Activated CD8-positive, alpha-beta memory T cell treated with anti-CD3 and anti-CD28 coated beads, Interleukin-2, amount 10 ng/mL, durations not matched to agents 7 days and 5 days (primary cell): ENCODE results near the gene KLRG1. TPM values are rescaled to one million over a fixed set of nuclear protein-coding genes. Genes with fewer than 3 reads are reported as not detected.

ENCODE experiments used
- ATAC-seq: fragments of 150-1000 bp; cut with Tn5 transposase; one replicate; pipeline ENCODE4 v1.10.0; 2021; ENCODE audit warnings: moderate library complexity
- CTCF ChIA-PET: fragments of 350-600 bp; sonication (Branson Sonifier 250); formaldehyde crosslinking; loops from one replicate; lab custom pipeline; 2021; ENCODE audit warnings: antibody characterized with exemption; lab: Charles Lee
- DNase-seq: peaks from one replicate; pipeline ENCODE4 v3.0.0-alpha.2; 2020
- H3K27ac Mint-ChIP-seq: one replicate; pipeline ENCODE4 v1.8.0; 2021; ENCODE audit warnings: mild to moderate bottlenecking, mixed read lengths
- H3K27me3 Mint-ChIP-seq: one replicate; pipeline ENCODE4 v1.8.0; 2021; ENCODE audit warnings: mixed read lengths
- H3K36me3 Mint-ChIP-seq: one replicate; pipeline ENCODE4 v1.8.0; 2021; ENCODE audit warnings: mild to moderate bottlenecking, mixed read lengths
- H3K4me1 Mint-ChIP-seq: one replicate; pipeline ENCODE4 v1.8.0; 2021; ENCODE audit warnings: mixed read lengths
- H3K4me3 Mint-ChIP-seq: one replicate; pipeline ENCODE4 v1.8.0; 2021; ENCODE audit warnings: mild to moderate bottlenecking, moderate library complexity, mixed read lengths
- H3K9me3 Mint-ChIP-seq: one replicate; pipeline ENCODE4 v1.8.0; 2022; ENCODE audit warnings: low read depth, mixed read lengths
- total RNA-seq, 2 experiments: library from RNA; stranded (reverse); gene quantifications; one replicate each; pipeline ENCODE4 v1.2.3, GENCODE V29; 2021

KLRG1 gene
- total RNA-seq, 2 experiments from 2014 or later: 4.3 to 5.6 TPM

DNA sequence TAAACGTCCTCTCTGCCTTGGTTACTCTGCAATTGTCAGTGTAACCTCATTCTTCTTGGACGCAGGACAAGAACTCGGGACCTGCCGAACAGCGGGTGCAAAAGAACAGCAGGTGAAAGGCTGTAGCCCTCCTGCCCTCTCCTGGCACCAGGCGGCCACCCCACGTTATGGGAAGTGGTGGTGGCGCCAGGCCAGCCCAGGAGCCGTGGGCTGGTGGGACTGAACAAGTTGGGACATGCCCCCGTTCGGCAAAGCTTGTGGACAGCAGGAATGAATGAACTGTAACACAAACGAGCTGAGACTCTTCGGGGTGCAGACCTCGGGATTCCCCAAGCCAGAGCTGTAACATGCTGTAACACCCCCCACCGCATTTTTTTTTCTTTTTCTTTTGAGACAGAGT lies 33.3 kb upstream of the KLRG1 start:
- CTCF ChIA-PET: no interaction called here
- no peak for ATAC-seq
- DNase-seq: no peak
- Mint-ChIP-seq H3K4me3 (no peak overlapping the region), H3K4me1 (peaks cover 30% of the 10 kb centered on the region), H3K9me3 (peaks cover 14% of the 10 kb centered on the region), H3K27ac (no peak overlapping the region), H3K27me3 (no peaks in the 10 kb centered on the region), H3K36me3 (peaks cover 31% of the 10 kb centered on the region)

DNA sequence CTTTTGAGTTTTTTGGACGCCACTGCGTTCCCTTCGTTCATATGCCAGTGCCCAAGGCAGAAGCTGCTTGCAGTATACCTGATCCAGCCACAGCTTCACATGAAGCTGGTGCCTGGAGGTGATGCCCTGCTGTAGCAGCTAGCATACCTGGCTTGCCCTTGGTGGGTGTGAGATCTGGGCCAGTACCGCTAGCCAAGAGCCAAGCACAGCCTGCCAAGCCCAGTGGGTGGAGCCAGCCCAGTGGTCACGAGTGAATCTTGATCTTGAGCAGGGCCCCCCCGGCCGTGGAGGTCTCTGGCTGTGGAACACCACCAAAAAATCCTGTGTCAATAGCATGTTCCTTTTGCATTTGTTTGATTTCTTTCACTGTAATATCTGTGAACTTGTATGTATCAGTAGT lies 32.6 kb upstream of the KLRG1 start:
- no peak for ATAC-seq
- Mint-ChIP-seq H3K4me3 (no peak overlapping the region), H3K36me3 (peaks cover 33% of the 10 kb centered on the region), H3K9me3 (peaks cover 14% of the 10 kb centered on the region), H3K27ac (no peak overlapping the region), H3K4me1 (peaks cover 25% of the 10 kb centered on the region), H3K27me3 (no peaks in the 10 kb centered on the region)
- no peak for DNase-seq
- CTCF ChIA-PET: no interaction called here

- Mint-ChIP-seq H3K27ac (no peak overlapping the region), H3K9me3 (peaks cover 15% of the 10 kb centered on the region), H3K36me3 (peaks cover 35% of the 10 kb centered on the region), H3K4me1 (peaks cover 19% of the 10 kb centered on the region), H3K27me3 (no peaks in the 10 kb centered on the region), H3K4me3 (no peak overlapping the region)
- no peak for ATAC-seq
- no peak for DNase-seq
- CTCF ChIA-PET: no interaction called here
Observed at GRCh38 chr12:8957561-8957960, 31.8 kb upstream of the KLRG1 start.

DNA sequence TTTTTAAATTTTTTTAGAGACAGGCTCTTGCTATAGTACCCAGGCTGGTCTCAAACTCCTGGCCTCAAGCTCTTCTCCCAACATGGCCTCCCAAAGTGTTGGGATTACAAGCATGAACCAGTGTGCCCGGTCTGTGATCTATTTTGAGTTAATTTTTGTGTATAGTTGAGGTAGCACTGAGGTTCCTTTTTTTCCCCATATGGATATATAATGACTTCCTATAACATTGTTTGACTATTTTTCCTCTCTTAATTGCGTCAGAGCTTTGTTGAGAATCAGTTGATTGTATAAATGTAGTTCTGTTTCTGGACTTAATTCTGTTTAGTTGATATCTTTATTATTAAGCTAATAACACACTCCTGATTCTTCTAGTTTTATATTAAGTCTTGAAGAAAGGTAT lies 31.3 kb upstream of the KLRG1 start:
- CTCF ChIA-PET: no interaction called here
- H3K4me1 Mint-ChIP-seq: peaks cover 14% of the 10 kb centered on the region
- no peak for ATAC-seq
- H3K27ac Mint-ChIP-seq: no peak overlapping the region
- H3K4me3 Mint-ChIP-seq: no peak overlapping the region
- H3K27me3 Mint-ChIP-seq: no peaks in the 10 kb centered on the region
- DNase-seq: no peak
- peaks cover 31% of the 10 kb centered on the region for H3K36me3 Mint-ChIP-seq
- peaks cover 10% of the 10 kb centered on the region for H3K9me3 Mint-ChIP-seq

DNA sequence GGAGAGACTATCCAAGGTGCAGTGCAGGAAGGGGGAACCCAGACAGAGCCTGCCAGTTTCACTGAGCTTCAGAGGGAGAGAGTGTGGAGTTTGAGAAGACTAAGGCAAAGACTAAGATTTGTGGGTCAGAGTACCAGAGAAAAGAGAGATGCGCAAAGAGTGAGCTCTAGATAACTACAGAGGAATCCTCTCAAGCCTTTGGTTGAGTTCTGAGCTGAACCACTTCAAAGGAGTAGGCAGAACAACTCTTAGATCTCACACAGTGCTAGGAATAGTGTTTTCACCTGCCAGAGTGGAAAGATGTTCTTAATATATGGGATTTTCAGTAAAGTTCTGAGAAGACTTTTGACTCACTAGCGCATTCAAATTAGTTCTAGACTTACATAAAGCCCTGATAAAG lies 29.2 kb upstream of the KLRG1 start:
- CTCF ChIA-PET: interaction anchor here (1.2 to 2.1 kb wide), 2 partner anchors 9 to 90 kb away, joined by 3 to 7 read pairs; no protein-coding TSS in a partner anchor
- DNase-seq (no peak), ATAC-seq (no peak)
- Mint-ChIP-seq H3K9me3 (peaks cover 8% of the 10 kb centered on the region), H3K27me3 (no peaks in the 10 kb centered on the region), H3K4me1 (no peaks in the 10 kb centered on the region), H3K27ac (no peak overlapping the region), H3K36me3 (peaks cover 18% of the 10 kb centered on the region), H3K4me3 (no peak overlapping the region)

DNA sequence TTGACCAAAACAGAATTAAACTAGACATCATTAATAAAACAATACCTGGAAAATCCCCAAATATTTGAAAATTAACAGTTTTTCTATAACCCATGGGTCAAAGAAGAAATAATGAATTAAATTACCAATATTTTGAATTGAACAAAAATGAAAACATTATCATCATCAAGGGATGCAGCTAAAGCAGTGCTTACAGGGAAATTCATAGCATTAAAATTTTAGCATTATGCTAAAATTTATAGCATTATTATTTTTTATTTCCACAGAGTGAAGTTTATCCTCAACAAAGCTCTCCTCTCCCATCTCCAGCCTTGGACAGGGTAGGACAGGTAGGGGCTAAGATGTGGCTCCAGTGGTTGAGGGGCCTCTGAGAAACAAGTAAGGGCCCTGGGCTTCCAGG lies 20.6 kb upstream of the KLRG1 start:
- H3K36me3 Mint-ChIP-seq: peaks cover 12% of the 10 kb centered on the region
- H3K9me3 Mint-ChIP-seq: peaks cover 10% of the 10 kb centered on the region
- H3K4me1 Mint-ChIP-seq: no peaks in the 10 kb centered on the region
- ATAC-seq (no peak), DNase-seq (no peak)
- H3K4me3 Mint-ChIP-seq: no peak overlapping the region
- H3K27me3 Mint-ChIP-seq: no peaks in the 10 kb centered on the region
- CTCF ChIA-PET: no interaction called here
- H3K27ac Mint-ChIP-seq: no peak overlapping the region

DNA sequence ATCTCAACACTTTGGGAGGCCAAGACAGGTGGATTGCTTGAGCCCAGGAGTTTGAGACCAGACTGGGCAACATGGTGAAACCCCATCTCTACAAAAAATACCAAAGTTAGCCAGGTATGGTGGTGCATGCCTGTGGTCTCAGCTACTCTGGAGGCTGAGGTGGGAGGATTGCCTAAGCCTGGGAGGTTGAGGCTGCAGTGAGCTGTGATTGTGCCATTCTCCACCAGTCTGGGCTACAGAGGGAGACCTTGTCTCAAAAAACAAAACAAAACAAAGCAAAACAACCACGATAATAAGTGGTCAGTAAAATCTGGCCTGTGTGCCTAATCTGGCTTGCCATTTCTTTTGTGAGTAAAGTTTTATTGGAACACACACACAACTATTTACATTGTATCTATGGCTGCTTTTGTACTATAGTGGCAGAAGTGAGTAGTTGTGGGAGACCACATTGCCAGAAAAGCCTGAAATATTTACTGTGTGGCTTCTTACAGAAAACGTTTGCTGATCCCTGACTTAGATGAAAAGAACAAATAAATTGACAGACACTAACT lies 19.4 kb upstream of the KLRG1 start:
- peaks cover 7% of the 10 kb centered on the region for H3K9me3 Mint-ChIP-seq
- H3K27ac Mint-ChIP-seq: no peak overlapping the region
- peaks cover 12% of the 10 kb centered on the region for H3K36me3 Mint-ChIP-seq
- no peak overlapping the region for H3K4me3 Mint-ChIP-seq
- CTCF ChIA-PET: no interaction called here
- H3K27me3 Mint-ChIP-seq: no peaks in the 10 kb centered on the region
- ATAC-seq (no peak), DNase-seq (no peak)
- no peaks in the 10 kb centered on the region for H3K4me1 Mint-ChIP-seq

DNA sequence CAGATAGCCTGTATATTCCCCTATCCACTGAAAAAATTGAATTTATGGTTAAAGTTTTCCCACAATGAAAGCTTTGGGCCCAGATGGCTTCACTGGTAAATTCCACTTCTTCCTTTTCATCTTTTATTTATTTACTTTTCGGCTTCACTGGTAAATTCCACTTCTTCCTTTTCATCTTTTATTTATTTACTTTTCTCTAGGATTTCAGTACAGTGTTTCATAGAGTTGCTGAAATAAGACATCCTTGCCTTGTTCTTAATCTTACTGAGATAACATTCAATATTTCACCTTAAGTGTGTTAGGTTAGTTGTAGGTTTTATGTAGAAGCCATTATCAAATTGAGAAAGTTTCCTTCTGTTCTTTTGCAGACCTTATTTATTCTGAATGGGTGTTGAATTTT lies 18.9 kb upstream of the KLRG1 start:
- CTCF ChIA-PET: no interaction called here
- Mint-ChIP-seq H3K36me3 (peaks cover 13% of the 10 kb centered on the region), H3K4me1 (no peaks in the 10 kb centered on the region), H3K9me3 (peaks cover 7% of the 10 kb centered on the region), H3K27me3 (no peaks in the 10 kb centered on the region), H3K27ac (no peak overlapping the region), H3K4me3 (no peak overlapping the region)
- no peak for ATAC-seq
- no peak for DNase-seq

- Mint-ChIP-seq H3K9me3 (peaks cover 8% of the 10 kb centered on the region), H3K27ac (no peak overlapping the region), H3K36me3 (peaks cover 12% of the 10 kb centered on the region), H3K4me1 (no peaks in the 10 kb centered on the region), H3K4me3 (no peak overlapping the region), H3K27me3 (no peaks in the 10 kb centered on the region)
- DNase-seq (no peak), ATAC-seq (no peak)
- CTCF ChIA-PET: no interaction called here
Observed at GRCh38 chr12:8980137-8980536, 9.2 kb upstream of the KLRG1 start.

GRCh38 chr12:8985213-8985754 lies 4.1 kb upstream of the KLRG1 start:
- CTCF ChIA-PET: interaction anchor here (0.7 to 2.0 kb wide), 2 partner anchors 36 to 1718 kb away, joined by 3 to 5 read pairs; partner anchors contain the start of gene M6PR

GRCh38 chr12:8987163-8987562 lies 2.2 kb upstream of the KLRG1 start:
- DNase-seq (no peak), ATAC-seq (peak; percentile 13)
- Mint-ChIP-seq H3K27me3 (no peaks in the 10 kb centered on the region), H3K4me3 (no peak overlapping the region), H3K36me3 (no peaks in the 10 kb centered on the region), H3K9me3 (no peaks in the 10 kb centered on the region), H3K4me1 (peaks cover 25% of the 10 kb centered on the region), H3K27ac (peak overlapping the region; percentile 16)
- CTCF ChIA-PET: interaction anchor here (1.2 to 1.4 kb wide), 2 partner anchors 37 to 62 kb away, joined by 3 to 8 read pairs; partner anchors contain the start of gene M6PR

More at GRCh38 chr12:8985213-8985754, 4.1 kb upstream of the KLRG1 start:
- ATAC-seq: no peak
- no peak for DNase-seq
- Mint-ChIP-seq H3K9me3 (peaks cover 2% of the 10 kb centered on the region), H3K4me1 (peaks cover 23% of the 10 kb centered on the region), H3K27me3 (no peaks in the 10 kb centered on the region), H3K36me3 (no peaks in the 10 kb centered on the region), H3K4me3 (no peak overlapping the region), H3K27ac (no peak overlapping the region)

GRCh38 chr12:8987685-8988084 lies 1.7 kb upstream of the KLRG1 start:
- no peak for DNase-seq
- peak; percentile 24 for ATAC-seq
- Mint-ChIP-seq H3K36me3 (no peaks in the 10 kb centered on the region), H3K27ac (peak overlapping the region; percentile 69), H3K27me3 (no peaks in the 10 kb centered on the region), H3K9me3 (no peaks in the 10 kb centered on the region), H3K4me1 (peaks cover 27% of the 10 kb centered on the region), H3K4me3 (no peak overlapping the region)
- CTCF ChIA-PET: interaction anchor here (1.2 to 1.4 kb wide), 2 partner anchors 38 to 62 kb away, joined by 3 to 8 read pairs; partner anchors contain the start of gene M6PR

GRCh38 chr12:8991371-8992345 lies 2.3 kb downstream of the KLRG1 start:
- Mint-ChIP-seq H3K27ac (peak overlapping the region; percentile 49), H3K36me3 (peaks cover 2% of the 10 kb centered on the region), H3K4me3 (peak overlapping the region; percentile 51), H3K4me1 (peaks cover 35% of the 10 kb centered on the region), H3K9me3 (no peaks in the 10 kb centered on the region), H3K27me3 (no peaks in the 10 kb centered on the region)
- CTCF ChIA-PET: interaction anchor here (0.9 kb wide), 1 partner anchor 8 kb away, joined by 3 read pairs; no protein-coding TSS in a partner anchor
- no peak for ATAC-seq
- DNase-seq: no peak
